ENCODE measurements around the gene SUGCT. TPM values are rescaled to one million over a fixed set of nuclear protein-coding genes. Genes with fewer than 3 reads are reported as not detected.
"Not testable (repeated sequence)": the region's sequence is repeated elsewhere in the genome, so short reads cannot be mapped to it uniquely, and the experiment has no call there.

The SUGCT gene
- total RNA-seq, 1 donor from 2014 or later, result 1.2 TPM

GRCh38 chr7:40194745-40195144 is 59.9 kb downstream of the SUGCT start:
- no peak for DNase-seq (ENCODE audit: low spot score in 2 of 2)
- FAIRE-seq, result no peak

GRCh38 chr7:40197527-40197926 is 62.7 kb downstream of the SUGCT start:
- no peak for FAIRE-seq

GRCh38 chr7:40199076-40199802 is 64.4 kb downstream of the SUGCT start:
- no peak for DNase-seq (ENCODE audit: low spot score in 2 of 2)
- no peak for FAIRE-seq

More at GRCh38 chr7:40197527-40197926, 62.7 kb downstream of the SUGCT start:
- no peak for DNase-seq (ENCODE audit: low spot score in 2 of 2)

GRCh38 chr7:40200791-40201190 is 66.0 kb downstream of the SUGCT start:
- no peak for DNase-seq (ENCODE audit: low spot score in 2 of 2)
- FAIRE-seq, result no peak

- no peak for FAIRE-seq
- no peak for DNase-seq (ENCODE audit: low spot score in 2 of 2)
These were observed 68.0 kb downstream of the SUGCT start for GRCh38 chr7:40202851-40203250.

GRCh38 chr7:40204581-40204980 is 69.8 kb downstream of the SUGCT start:
- FAIRE-seq (no peak), DNase-seq (ENCODE audit: low spot score in 2 of 2) (no peak)

- DNase-seq (ENCODE audit: low spot score in 2 of 2), result no peak
- no peak for FAIRE-seq
These were observed 71.2 kb downstream of the SUGCT start for GRCh38 chr7:40205992-40206391.

- DNase-seq (ENCODE audit: low spot score in 2 of 2), result no peak
- no peak for FAIRE-seq
These were observed 76.6 kb downstream of the SUGCT start for GRCh38 chr7:40211276-40212003.

GRCh38 chr7:40213291-40213690 is 78.5 kb downstream of the SUGCT start:
- FAIRE-seq (no peak), DNase-seq (ENCODE audit: low spot score in 2 of 2) (no peak)

- DNase-seq (ENCODE audit: low spot score in 2 of 2) (no peak), FAIRE-seq (no peak)
These were observed 79.1 kb downstream of the SUGCT start for GRCh38 chr7:40213856-40214255.

- not testable (repeated sequence) for FAIRE-seq; DNase-seq (ENCODE audit: low spot score in 2 of 2)
These were observed 83.8 kb downstream of the SUGCT start for GRCh38 chr7:40218612-40219011.

GRCh38 chr7:40219917-40220316 is 85.1 kb downstream of the SUGCT start:
- no peak for FAIRE-seq
- DNase-seq (ENCODE audit: low spot score in 2 of 2), result no peak

GRCh38 chr7:40220421-40220911 is 85.7 kb downstream of the SUGCT start:
- DNase-seq (ENCODE audit: low spot score in 2 of 2), result no peak
- no peak for FAIRE-seq

GRCh38 chr7:40221836-40222235 is 87.0 kb downstream of the SUGCT start:
- DNase-seq (ENCODE audit: low spot score in 2 of 2) (no peak), FAIRE-seq (no peak)

- FAIRE-seq (no peak), DNase-seq (ENCODE audit: low spot score in 2 of 2) (no peak)
These were observed 88.8 kb downstream of the SUGCT start for GRCh38 chr7:40223451-40224127.

GRCh38 chr7:40230101-40230500 is 95.3 kb downstream of the SUGCT start:
- DNase-seq (ENCODE audit: low spot score in 2 of 2), result no peak
- no peak for FAIRE-seq

- DNase-seq (ENCODE audit: low spot score in 2 of 2) (no peak), FAIRE-seq (no peak)
These were observed 97.0 kb downstream of the SUGCT start for GRCh38 chr7:40231796-40232195.

- peak; percentile 88 for FAIRE-seq
- DNase-seq (ENCODE audit: low spot score in 2 of 2), result peak in 1 of 2 donors; percentile 20
These were observed 97.6 kb downstream of the SUGCT start for GRCh38 chr7:40232242-40232893.

GRCh38 chr7:40234046-40234445 is 99.2 kb downstream of the SUGCT start:
- DNase-seq (ENCODE audit: low spot score in 2 of 2) (no peak), FAIRE-seq (no peak)

- FAIRE-seq (peak; percentile 76), DNase-seq (ENCODE audit: low spot score in 2 of 2) (no peak)
These were observed 99.9 kb downstream of the SUGCT start for GRCh38 chr7:40234666-40235065.

- DNase-seq (ENCODE audit: low spot score in 2 of 2), result no peak
- no peak for FAIRE-seq
These were observed 102.9 kb downstream of the SUGCT start for GRCh38 chr7:40237731-40238130.
